HG02840 (cell line): ENCODE measurements around the gene DIP2C.
"Not testable (repeated sequence)": the region's sequence is repeated elsewhere in the genome, so short reads cannot be mapped to it uniquely, and the experiment has no call there.

Source experiments
- ATAC-seq: cut with Tn5 transposase; IDR thresholded peaks from one replicate; pipeline ENCODE4 v1.9.1; 2021; ENCODE audit warnings: mild to moderate bottlenecking, moderate library complexity, moderate number of reproducible peaks; ENCODE audit not compliant: unreplicated experiment, low FRiP score

Gene DIP2C

GRCh38 chr10:375815-376505, 313.5 kb downstream of the DIP2C start:
- no peak for ATAC-seq

- ATAC-seq = no peak
Observed at GRCh38 chr10:374354-374753, 315.1 kb downstream of the DIP2C start.

GRCh38 chr10:373526-374309, 315.8 kb downstream of the DIP2C start:
- ATAC-seq = no peak

- ATAC-seq = no peak
Observed at GRCh38 chr10:373015-373414, 316.5 kb downstream of the DIP2C start.

GRCh38 chr10:372566-372965, 316.9 kb downstream of the DIP2C start:
- ATAC-seq = no peak

- no peak for ATAC-seq
Observed at GRCh38 chr10:371515-371914, 318.0 kb downstream of the DIP2C start.

- no peak for ATAC-seq
Observed at GRCh38 chr10:370449-370825, 319.0 kb downstream of the DIP2C start.

- ATAC-seq = no peak
Observed at GRCh38 chr10:369684-370448, 319.6 kb downstream of the DIP2C start.

- ATAC-seq = no peak
Observed at GRCh38 chr10:369221-369683, 320.2 kb downstream of the DIP2C start.

GRCh38 chr10:368579-369220, 320.8 kb downstream of the DIP2C start:
- ATAC-seq = no peak

- ATAC-seq = not testable (repeated sequence)
Observed at GRCh38 chr10:368107-368506, 321.4 kb downstream of the DIP2C start.

GRCh38 chr10:367636-368035, 321.8 kb downstream of the DIP2C start:
- ATAC-seq = no peak

GRCh38 chr10:366186-366585, 323.3 kb downstream of the DIP2C start:
- ATAC-seq = no peak

GRCh38 chr10:364267-364775, 325.1 kb downstream of the DIP2C start:
- ATAC-seq = no peak

- no peak for ATAC-seq
Observed at GRCh38 chr10:363152-363551, 326.3 kb downstream of the DIP2C start.

GRCh38 chr10:361203-362081, 328.0 kb downstream of the DIP2C start:
- ATAC-seq = no peak

GRCh38 chr10:360653-361052, 328.8 kb downstream of the DIP2C start:
- no peak for ATAC-seq

GRCh38 chr10:359762-360161, 329.7 kb downstream of the DIP2C start:
- no peak for ATAC-seq

GRCh38 chr10:359093-359492, 330.4 kb downstream of the DIP2C start:
- no peak for ATAC-seq
